ENCODE results near the gene IL1RL1.

Gene IL1RL1

GRCh38 chr2:102342888-102343287 is 31.5 kb downstream of the IL1RL1 start:
- TF ChIP-seq POLR2A (IDR thresholded peaks at IDR 0.05; ENCODE audit: low read depth, low read length): no peak
- TF ChIP-seq TAF1 (IDR thresholded peaks at IDR 0.05; ENCODE audit: borderline replicate concordance, low read depth, low read length): no peak
- TF ChIP-seq POLR2AphosphoS5 (IDR thresholded peaks at IDR 0.05; ENCODE audit: low read depth, low read length): no peak
- no peak for DNase-seq (ENCODE audit: insufficient read length)
- FAIRE-seq: no peak

DNA sequence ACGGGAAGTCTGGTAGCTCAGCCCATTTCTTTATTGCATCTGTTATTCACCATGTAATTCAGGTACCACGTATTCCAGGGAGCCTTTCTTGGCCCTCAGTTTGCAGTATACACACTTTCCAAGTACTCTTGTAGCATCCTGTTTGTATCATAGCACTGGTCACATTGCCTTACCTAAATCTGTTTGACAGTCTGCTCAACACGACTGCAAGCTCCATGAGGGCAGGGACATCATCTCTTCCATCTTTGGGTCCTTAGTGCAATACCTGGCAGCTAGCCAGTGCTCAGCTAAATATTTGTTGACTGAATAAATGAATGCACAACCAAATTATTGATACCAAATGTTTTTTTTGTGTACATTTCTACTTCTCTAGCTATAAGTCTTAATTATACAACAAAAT is 33.0 kb downstream of the IL1RL1 start:
- FAIRE-seq (no peak), DNase-seq (ENCODE audit: insufficient read length) (no peak)
- TF ChIP-seq TAF1 (IDR thresholded peaks at IDR 0.05; ENCODE audit: borderline replicate concordance, low read depth, low read length): no peak
- TF ChIP-seq POLR2A (IDR thresholded peaks at IDR 0.05; ENCODE audit: low read depth, low read length): no peak
- TF ChIP-seq POLR2AphosphoS5 (IDR thresholded peaks at IDR 0.05; ENCODE audit: low read depth, low read length): no peak

- FAIRE-seq: no peak
- no peak for DNase-seq (ENCODE audit: insufficient read length)
- TF ChIP-seq POLR2AphosphoS5 (IDR thresholded peaks at IDR 0.05; ENCODE audit: low read depth, low read length) (no peak), TAF1 (IDR thresholded peaks at IDR 0.05; ENCODE audit: borderline replicate concordance, low read depth, low read length) (no peak), POLR2A (IDR thresholded peaks at IDR 0.05; ENCODE audit: low read depth, low read length) (no peak)
These were observed 34.1 kb downstream of the IL1RL1 start for GRCh38 chr2:102345329-102345920.

GRCh38 chr2:102346381-102347130 is 35.2 kb downstream of the IL1RL1 start:
- TF ChIP-seq POLR2AphosphoS5 (IDR thresholded peaks at IDR 0.05; ENCODE audit: low read depth, low read length): no peak
- TF ChIP-seq POLR2A (IDR thresholded peaks at IDR 0.05; ENCODE audit: low read depth, low read length): no peak
- TF ChIP-seq TAF1 (IDR thresholded peaks at IDR 0.05; ENCODE audit: borderline replicate concordance, low read depth, low read length): no peak
- DNase-seq (ENCODE audit: insufficient read length) (no peak), FAIRE-seq (no peak)

GRCh38 chr2:102350137-102350793 is 38.9 kb downstream of the IL1RL1 start:
- DNase-seq (ENCODE audit: insufficient read length) (no peak), FAIRE-seq (no peak)
- TF ChIP-seq POLR2AphosphoS5 (IDR thresholded peaks at IDR 0.05; ENCODE audit: low read depth, low read length) (no peak), TAF1 (IDR thresholded peaks at IDR 0.05; ENCODE audit: borderline replicate concordance, low read depth, low read length) (no peak), POLR2A (IDR thresholded peaks at IDR 0.05; ENCODE audit: low read depth, low read length) (no peak)

DNA sequence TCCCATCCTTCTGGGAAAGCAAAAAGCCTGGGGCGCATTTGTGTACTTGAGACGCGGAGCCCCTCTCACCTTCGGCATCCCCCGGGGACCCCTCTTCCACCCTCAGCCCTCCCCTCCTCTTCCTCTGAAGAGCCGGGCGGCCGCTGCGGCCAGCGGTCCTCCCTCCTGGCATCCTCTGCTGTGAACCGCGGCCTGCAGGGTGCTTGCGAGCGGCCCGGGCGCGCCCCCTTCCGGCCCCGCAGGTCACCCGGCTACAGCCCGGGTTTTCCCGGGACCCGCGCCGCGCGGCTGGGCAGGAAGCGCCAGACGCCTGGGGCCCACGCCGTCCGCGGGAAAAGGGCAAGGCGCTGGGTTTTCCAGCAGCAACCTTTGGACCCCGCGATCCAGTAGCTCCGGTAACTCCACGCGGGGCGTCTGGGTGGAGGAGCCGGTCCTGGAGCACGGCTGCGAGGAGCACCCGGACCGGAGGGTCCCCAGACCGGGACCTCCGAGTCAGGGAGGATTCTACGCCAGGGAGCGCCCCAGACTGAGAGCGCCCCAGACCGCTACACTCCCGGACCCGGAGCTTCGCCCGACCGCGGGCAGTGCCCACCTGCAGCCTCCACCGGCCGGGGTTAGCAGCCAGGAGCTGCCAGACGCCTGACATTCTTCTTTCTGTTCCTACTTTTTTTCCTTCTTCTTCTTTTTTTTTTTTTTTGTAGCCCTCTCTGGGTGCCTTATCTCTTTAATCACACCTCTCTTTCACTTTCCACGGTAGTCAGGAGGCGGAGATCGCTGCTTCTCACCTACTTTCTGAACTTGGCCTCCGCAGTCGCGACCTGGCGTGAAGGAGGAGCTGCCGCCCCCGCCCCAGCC is 44.4 kb downstream of the IL1RL1 start, which contains the start of gene IL18R1:
TSS of gene IL18R1 (plus strand) at position 271 of the 855 bp plus-strand sequence. CDS start 6,865 bp downstream, outside the sequence.
- TF ChIP-seq POLR2A (IDR thresholded peaks at IDR 0.05; ENCODE audit: low read depth, low read length): no peak
- TF ChIP-seq TAF1 (IDR thresholded peaks at IDR 0.05; ENCODE audit: borderline replicate concordance, low read depth, low read length): no peak
- DNase-seq (ENCODE audit: insufficient read length) (peak; percentile 40), FAIRE-seq (peak; percentile 9)

- TF ChIP-seq POLR2A (IDR thresholded peaks at IDR 0.05; ENCODE audit: low read depth, low read length): no peak
- no peak for TF ChIP-seq POLR2AphosphoS5 (IDR thresholded peaks at IDR 0.05; ENCODE audit: low read depth, low read length)
- TF ChIP-seq TAF1 (IDR thresholded peaks at IDR 0.05; ENCODE audit: borderline replicate concordance, low read depth, low read length): no peak
- no peak for DNase-seq (ENCODE audit: insufficient read length)
- no peak for FAIRE-seq
These were observed 45.0 kb downstream of the IL1RL1 start for GRCh38 chr2:102356381-102356712.

GRCh38 chr2:102356741-102357140 is 45.4 kb downstream of the IL1RL1 start:
- TF ChIP-seq POLR2AphosphoS5 (IDR thresholded peaks at IDR 0.05; ENCODE audit: low read depth, low read length): no peak
- no peak for TF ChIP-seq TAF1 (IDR thresholded peaks at IDR 0.05; ENCODE audit: borderline replicate concordance, low read depth, low read length)
- TF ChIP-seq POLR2A (IDR thresholded peaks at IDR 0.05; ENCODE audit: low read depth, low read length): no peak
- DNase-seq (ENCODE audit: insufficient read length) (no peak), FAIRE-seq (no peak)

GRCh38 chr2:102357937-102358336 is 46.6 kb downstream of the IL1RL1 start:
- TF ChIP-seq POLR2A (IDR thresholded peaks at IDR 0.05; ENCODE audit: low read depth, low read length) (no peak), POLR2AphosphoS5 (IDR thresholded peaks at IDR 0.05; ENCODE audit: low read depth, low read length) (no peak), TAF1 (IDR thresholded peaks at IDR 0.05; ENCODE audit: borderline replicate concordance, low read depth, low read length) (no peak)
- DNase-seq (ENCODE audit: insufficient read length) (no peak), FAIRE-seq (no peak)

DNA sequence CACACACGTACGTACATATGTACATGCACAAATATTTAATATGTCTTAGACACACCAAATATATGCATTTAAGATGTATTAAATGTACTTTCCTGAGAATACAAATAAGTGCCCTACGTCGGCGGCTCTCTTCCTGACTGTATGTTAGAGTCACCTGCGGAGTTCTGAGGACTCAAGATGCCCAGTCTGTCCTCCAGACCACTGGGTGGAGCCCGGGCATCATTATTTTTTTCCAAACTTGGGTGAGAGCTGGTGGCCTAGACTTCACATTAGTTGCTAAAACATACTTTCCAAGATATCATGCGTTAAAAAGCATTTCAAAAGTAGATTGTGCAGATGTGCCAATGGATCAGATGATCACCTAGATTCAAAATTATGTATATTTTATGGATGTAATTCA is 47.1 kb downstream of the IL1RL1 start:
- FAIRE-seq (no peak), DNase-seq (ENCODE audit: insufficient read length) (no peak)
- no peak for TF ChIP-seq TAF1 (IDR thresholded peaks at IDR 0.05; ENCODE audit: borderline replicate concordance, low read depth, low read length)
- no peak for TF ChIP-seq POLR2A (IDR thresholded peaks at IDR 0.05; ENCODE audit: low read depth, low read length)
- no peak for TF ChIP-seq POLR2AphosphoS5 (IDR thresholded peaks at IDR 0.05; ENCODE audit: low read depth, low read length)

- no peak for DNase-seq (ENCODE audit: insufficient read length)
- TF ChIP-seq TAF1 (IDR thresholded peaks at IDR 0.05; ENCODE audit: borderline replicate concordance, low read depth, low read length) (no peak), POLR2A (IDR thresholded peaks at IDR 0.05; ENCODE audit: low read depth, low read length) (no peak), POLR2AphosphoS5 (IDR thresholded peaks at IDR 0.05; ENCODE audit: low read depth, low read length) (no peak)
- FAIRE-seq: no peak
These were observed 48.2 kb downstream of the IL1RL1 start for GRCh38 chr2:102359527-102359926.
